Left renal cortex interstitium (tissue), 4 donors: Measurements from ENCODE around the gene NELFB. TPM values are rescaled to one million over a fixed set of nuclear protein-coding genes. Genes with fewer than 3 reads are reported as not detected.
"Not testable (repeated sequence)": the region's sequence is repeated elsewhere in the genome, so short reads cannot be mapped to it uniquely, and the experiment has no call there.

Experiments used
- DNase-seq, 4 donors: peaks; one replicate each; pipeline ENCODE4 v3.0.0-alpha.2; 2013; ENCODE audit warnings: low read depth in 4 of 4, low spot score in 2 of 4, missing footprints in 1 of 4
- polyA plus RNA-seq, 4 donors: library from polyadenylated mRNA; unstranded; fragments of 120-200 nt; gene quantifications; one replicate each; pipeline ENCODE4 v1.2.1, GENCODE V29; 2013; ENCODE audit not compliant: insufficient read length in 4 of 4

Gene NELFB
- polyA plus RNA-seq, 4 donors: 49.5 to 67.0 (median 56.4) TPM

DNA sequence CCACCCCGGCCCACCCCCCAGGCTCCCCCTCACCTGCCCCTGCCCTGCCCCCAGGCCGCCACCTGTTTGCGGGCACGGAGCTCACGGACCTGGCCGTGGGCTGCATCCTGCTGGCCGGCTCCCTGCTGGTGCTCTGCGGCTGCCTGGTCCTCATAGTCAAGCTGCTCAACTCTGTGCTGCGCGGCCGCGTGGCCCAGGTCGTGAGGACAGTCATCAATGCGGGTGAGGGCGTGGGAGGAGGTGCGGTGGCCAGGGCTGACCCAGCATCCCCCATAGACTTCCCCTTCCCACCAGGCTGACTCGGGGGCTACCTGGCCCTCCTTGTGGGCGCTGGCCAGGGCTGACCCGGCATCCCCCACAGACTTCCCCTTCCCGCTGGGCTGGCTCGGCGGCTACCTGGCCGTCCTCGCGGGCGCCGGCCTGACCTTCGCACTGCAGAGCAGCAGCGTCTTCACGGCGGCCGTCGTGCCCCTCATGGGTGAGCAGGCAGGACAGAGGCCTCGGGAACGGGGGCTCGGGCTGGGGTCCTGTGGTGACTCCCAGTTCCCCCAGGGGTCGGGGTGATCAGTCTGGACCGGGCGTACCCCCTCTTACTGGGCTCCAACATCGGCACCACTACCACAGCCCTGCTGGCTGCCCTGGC, 21.0 kb upstream of the NELFB start:
- no peak for DNase-seq

DNA sequence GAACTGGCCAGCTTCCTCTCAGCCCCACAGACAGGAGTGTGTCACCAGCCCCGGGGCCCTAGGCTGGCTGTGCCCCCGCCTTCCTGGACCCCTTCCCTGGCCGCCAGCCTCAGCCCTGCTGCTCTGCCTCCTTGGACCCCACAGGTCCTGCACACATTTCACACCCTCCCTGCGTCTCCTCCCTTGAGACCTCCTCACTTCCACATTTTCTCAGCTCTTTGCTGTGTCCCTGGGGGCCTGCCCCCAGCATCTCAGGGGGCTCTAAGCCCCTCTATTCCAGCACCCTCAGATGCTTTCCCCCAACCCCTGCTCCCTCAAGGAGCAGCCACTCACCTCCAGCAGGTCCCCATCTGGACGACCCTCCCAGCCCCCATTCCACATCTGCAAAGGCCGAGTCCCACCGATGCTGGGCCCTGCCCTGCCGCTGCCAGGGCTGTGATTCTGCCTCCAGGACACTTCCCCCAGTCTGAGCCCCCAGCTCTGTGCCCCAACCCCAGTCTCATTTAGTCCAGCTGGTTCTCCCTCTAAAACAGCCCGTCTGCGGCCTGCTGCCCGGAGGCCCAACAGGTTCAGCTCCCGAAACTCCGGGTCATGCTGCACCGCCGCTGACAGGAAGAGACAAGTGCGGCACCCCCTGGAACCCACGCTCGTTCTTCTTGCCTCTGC, 20.2 kb upstream of the NELFB start:
- DNase-seq: no peak

DNA sequence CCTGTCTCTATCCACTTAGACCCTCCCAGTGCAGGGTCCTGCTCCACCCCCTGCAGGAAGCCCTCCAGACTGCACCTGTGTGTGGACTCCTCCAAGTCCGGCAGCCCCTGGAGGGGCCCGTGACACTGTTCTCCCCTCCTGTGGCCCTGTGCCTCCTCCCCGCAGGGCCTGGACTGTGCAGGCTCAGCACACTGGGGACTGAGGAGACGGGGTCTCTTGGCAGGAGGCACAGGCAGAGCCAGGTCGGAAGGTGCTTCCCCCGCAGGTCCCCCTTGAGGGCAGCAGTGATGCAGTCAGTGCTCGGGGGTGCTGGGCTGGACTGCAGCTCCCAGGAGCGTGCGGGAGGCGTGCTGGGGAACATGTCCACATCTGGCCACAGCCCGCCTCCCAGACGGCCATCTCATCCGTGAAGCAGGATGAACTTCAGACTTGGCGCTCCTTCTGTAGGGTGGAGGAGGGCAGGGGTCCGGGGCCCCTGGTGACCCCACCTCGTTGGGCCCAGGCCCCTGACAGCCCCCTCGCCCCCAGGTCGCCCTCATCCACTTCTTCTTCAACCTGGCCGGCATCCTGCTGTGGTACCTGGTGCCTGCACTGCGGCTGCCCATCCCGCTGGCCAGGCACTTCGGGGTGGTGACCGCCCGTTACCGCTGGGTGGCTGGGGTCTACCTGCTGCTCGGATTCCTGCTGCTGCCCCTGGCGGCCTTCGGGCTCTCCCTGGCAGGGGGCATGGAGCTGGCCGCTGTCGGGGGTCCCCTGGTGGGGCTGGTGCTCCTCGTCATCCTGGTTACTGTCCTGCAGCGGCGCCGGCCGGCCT, 19.5 kb upstream of the NELFB start:
- no peak for DNase-seq

DNA sequence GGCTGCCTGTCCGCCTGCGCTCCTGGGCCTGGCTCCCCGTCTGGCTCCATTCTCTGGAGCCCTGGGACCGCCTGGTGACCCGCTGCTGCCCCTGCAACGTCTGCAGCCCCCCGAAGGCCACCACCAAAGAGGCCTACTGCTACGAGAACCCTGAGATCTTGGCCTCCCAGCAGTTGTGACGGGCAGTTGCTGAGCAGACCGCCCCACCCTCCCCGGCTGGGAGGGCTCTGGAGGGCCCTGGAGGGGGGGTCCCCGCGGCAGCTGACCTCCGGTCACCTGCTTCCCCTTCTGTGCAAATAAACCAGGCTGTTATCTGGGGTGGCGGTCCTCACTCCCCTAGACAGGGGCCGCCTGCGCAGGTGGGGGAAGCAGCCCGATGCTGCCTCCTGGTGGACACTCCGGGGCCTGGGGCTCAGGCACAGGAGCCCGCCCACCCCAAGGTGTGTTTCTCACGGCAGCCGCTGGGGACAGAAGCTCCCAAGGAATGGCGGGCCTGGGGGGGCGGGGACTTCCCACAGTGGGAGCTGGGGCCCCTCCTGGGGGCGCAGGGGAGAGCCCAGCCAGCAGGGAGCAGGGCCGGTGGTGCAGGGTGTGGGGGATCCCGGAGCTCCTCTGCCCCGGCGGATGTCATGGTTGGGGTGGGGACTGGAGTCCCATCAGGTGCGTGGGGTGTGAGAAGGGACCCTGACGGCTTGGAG, 18.7 kb upstream of the NELFB start:
- DNase-seq: peak in 1 of 4 donors; percentile 73

DNA sequence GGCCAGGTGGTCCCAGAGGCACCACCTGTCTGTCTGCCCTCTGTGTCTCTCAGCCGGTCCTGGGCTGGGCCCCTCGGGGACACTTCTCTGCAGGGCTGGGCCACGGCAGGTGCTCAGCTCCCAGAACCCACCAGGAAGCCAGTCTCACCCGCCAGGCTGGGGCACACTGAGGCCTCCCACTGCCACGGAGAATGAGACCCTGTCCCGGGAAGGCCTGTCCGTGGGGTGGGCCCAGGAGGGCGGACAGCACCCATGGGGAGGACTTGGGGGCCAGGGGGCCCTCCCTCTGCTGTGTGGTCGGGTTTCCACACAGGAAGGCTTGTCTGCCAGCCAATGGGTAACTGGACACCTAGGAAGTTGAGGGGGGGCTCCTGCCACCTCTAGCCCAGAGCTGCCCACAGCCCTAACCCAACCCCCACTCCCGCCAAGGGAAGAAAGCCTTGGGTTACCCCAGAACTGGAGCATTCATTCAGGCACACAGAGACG, 18.1 kb upstream of the NELFB start:
- no peak for DNase-seq

DNA sequence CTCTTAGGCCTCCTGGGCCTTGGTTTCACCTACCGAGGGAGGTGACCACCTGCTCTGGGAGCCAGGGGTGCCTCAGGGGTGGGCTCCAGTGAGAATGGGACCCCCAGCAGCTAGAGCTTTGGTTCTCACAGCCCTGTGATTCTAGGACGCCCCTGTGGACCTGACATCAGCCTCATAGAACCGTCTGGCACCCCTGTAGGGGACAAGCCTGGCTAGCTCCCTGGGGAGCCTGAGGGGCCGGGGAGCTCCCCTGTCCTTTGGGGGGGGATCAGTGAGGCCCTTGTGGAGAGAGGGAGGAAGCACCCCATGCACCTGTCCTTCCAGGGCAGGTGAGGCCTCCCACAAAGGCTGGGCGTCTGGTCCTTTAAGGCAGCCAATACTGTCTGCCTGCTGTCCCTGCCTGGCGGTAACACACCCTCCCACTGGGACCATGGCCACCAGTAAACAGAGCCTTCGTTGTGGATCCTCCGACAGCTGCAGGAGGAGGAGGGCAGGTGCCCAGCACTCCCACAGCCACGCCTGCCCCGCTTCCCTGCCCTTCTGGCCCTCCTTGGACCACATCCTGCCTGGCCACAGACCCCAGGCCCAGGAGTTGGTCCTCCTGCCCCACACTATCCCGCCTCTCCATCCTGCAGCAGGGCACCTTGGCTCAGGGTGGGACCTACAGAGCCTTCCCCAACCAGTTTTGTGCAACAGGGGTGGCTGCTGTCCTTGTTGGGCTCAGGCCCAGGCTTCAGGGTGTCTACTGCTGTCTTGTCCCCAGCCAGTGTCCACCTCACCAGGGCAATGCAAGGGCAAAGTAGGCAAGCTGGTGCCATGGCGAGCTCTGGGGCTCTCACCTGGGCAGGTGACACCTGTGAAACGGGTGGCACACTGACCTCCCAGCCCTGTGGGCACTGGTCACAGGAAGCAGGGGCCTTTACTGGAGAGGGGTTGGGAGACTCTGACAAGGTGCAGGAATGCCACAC, 17.1 kb upstream of the NELFB start:
- no peak for DNase-seq

DNA sequence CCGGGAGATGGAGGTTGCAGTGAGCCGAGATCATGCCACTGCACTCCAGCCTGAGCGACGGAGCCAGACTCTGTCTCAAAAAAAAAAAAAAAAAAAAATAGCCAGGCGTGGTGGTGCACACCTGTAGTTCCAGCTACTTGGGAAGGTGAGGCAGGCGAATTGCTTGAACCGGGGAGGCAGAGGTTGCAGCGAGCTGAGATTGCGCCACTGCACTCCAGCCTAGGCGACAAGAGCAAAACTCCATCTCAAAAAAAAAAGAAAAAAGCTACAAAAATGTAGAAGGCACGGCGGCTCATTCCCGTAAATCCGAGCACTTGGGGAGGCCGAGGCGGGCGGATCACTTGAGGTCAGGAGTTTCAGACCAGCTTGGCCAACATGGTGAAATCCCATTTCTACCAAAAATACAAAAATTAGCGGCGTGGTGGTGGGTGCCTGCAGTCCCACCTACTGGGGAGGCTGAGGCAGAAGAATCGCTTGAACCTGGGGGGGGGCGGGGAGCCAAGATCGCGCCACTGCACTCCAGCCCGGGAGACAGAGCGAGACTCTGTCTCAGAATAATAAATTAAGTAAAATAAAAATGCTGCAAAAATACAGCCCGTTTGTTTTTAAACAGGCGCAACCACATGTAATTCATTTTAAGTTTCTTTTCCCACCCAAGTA, 15.5 kb upstream of the NELFB start:
- not testable (repeated sequence) for DNase-seq

DNA sequence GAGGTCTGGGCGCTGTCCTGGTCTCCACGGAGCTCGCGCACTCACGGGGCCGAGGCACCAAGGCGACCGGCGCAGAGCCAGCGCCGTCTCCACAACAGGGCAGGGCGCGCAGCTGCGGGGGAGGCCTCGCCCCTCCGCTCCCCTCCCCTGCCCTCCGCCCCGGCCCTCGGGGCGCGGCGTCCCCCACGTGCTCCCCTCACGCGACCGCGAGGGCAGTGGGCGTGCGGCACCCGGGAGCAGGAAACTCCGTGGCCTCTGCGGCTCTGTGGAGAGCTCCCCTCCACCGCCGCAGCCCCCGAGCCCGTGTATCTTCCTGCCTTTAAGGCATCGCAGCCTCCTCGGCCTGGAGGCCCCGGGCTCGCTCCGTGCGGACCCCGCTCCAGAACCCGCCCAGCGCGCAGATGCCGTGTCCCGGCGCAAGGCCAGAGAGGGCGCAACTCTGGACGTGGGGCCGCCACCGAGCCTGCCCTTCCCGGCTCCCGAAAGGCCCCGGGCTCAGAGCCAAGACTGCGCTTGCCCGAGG, 14.7 kb upstream of the NELFB start:
- DNase-seq: no peak

DNA sequence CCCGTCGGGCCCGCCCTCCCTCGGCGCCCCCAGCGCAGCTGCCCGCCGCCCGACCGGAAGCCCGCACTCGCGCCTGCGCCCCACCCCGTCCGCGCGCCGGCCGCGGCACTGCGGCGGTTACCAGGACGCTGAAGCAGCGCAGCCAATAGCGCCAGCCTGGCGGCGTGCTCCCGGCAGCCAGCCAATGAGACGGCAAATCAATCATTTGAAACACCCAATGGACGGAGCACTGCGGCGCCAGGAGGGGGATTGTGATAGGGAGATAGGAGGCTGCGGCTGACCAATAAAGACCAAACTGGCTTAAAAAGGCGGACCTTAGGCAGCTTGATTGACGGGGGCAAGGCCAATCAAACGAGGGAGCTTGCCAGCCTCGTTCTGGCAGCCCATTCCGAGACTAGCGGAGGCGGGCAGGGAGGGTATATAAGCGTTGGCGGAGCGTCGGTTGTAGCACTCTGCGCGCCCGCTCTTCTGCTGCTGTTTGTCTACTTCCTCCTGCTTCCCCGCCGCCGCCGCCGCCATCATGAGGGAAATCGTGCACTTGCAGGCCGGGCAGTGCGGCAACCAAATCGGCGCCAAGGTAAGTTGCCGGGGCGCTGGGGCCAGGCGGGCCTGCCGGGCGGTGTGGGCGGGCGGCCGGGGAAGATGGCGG, 14.2 kb upstream of the NELFB start, which contains the start of gene TUBB4B:
TUBB4B (plus strand) TSS at position 447 of the 649 bp plus-strand sequence; CDS start at position 521, 74 bp downstream.
- peak; percentile 97 to 99 (median 98) for DNase-seq

DNA sequence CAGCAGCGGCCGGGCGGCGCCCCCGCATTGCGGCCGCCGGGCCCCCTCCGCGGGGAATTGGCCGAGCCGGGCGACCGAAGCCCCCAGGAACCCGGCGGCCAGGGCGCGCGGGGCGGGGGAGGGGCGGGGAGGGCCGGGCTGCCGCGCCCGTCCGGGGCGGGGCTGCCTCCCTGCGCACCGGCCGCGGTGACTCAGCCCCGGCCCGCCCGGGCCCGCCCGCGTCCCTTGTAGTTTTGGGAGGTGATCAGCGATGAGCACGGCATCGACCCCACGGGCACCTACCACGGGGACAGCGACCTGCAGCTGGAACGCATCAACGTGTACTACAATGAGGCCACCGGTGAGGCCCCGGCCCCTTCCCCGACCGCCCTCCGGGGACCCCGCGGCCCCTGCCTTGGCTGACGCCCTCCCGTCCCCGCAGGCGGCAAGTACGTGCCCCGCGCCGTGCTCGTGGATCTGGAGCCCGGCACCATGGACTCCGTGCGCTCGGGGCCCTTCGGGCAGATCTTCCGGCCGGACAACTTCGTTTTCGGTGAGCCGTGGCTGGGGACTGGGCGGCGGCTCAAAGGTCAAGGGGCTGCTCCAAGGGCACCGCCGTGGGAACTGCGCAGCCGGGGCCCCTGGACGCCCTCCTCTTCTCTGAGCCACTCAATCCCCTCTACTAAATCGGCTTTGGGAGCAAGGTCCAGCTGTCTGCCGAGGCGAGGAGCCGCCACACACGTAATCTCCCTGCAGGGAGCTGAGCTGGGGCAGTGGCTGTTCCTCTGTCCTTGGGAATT, 13.4 kb upstream of the NELFB start:
- DNase-seq: no peak

DNA sequence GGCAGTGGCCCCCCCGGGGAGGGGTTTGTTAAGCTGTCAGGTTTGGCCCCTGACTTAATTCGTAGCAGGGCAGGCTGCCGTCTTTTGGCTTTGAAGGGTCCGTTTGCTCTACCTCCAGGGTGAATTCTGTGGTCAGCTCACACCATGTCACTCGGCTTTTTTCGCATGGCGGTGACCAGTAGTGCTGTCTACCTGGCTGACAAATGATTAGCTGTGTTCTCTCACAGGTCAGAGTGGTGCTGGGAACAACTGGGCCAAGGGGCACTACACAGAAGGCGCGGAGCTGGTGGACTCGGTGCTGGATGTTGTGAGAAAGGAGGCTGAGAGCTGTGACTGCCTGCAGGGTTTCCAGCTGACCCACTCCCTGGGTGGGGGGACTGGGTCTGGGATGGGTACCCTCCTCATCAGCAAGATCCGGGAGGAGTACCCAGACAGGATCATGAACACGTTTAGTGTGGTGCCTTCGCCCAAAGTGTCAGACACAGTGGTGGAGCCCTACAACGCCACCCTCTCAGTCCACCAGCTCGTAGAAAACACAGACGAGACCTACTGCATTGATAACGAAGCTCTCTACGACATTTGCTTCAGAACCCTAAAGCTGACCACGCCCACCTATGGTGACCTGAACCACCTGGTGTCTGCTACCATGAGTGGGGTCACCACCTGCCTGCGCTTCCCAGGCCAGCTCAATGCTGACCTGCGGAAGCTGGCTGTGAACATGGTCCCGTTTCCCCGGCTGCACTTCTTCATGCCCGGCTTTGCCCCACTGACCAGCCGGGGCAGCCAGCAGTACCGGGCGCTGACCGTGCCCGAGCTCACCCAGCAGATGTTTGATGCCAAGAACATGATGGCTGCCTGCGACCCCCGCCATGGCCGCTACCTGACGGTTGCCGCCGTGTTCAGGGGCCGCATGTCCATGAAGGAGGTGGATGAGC, 12.6 kb upstream of the NELFB start:
- DNase-seq: no peak

DNA sequence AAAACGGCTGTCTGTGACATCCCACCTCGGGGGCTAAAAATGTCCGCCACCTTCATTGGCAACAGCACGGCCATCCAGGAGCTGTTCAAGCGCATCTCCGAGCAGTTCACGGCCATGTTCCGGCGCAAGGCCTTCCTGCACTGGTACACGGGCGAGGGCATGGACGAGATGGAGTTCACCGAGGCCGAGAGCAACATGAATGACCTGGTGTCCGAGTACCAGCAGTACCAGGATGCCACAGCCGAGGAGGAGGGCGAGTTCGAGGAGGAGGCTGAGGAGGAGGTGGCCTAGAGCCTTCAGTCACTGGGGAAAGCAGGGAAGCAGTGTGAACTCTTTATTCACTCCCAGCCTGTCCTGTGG, 11.9 kb upstream of the NELFB start:
- not testable (repeated sequence) for DNase-seq

DNA sequence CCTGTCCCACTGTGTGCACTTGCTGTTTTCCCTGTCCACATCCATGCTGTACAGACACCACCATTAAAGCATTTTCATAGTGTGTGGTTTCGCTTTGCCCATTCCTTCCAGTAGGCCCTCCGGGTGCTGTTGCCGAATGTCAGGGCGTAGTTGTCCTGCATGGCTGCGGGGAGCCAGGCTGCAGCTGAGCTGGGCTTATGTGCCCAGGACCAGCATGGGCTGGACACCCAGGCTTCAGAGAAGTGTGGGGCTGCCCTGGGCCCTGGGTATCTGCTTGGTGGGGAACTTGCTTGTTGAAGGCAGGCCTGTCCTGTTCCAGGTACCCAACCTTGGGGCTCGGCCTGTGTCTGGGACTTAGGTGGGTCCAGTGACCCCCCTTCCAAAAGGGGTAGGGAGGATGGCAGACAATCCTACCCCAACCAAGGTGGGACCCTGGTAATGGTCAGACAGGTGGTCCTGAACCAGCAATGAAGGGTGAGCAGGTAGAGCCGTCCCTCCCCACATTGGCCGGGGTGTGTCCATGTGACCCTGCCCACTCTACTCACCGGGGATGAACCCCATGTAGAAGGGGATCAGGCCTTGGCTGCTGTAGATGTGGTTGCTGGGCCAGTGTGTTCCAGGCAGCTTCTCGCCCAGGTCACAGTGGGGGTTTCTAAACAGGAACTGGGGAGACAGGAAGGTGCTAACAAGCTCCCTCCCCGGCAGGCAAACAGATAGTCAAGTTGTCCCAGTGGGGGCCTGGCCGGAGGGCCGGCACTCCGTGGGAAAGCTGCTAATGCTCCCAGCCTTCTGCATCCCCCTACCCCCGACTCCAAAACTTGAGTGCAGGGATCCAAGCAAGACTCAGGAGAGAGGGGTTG, 11.3 kb upstream of the NELFB start:
- no peak for DNase-seq

DNA sequence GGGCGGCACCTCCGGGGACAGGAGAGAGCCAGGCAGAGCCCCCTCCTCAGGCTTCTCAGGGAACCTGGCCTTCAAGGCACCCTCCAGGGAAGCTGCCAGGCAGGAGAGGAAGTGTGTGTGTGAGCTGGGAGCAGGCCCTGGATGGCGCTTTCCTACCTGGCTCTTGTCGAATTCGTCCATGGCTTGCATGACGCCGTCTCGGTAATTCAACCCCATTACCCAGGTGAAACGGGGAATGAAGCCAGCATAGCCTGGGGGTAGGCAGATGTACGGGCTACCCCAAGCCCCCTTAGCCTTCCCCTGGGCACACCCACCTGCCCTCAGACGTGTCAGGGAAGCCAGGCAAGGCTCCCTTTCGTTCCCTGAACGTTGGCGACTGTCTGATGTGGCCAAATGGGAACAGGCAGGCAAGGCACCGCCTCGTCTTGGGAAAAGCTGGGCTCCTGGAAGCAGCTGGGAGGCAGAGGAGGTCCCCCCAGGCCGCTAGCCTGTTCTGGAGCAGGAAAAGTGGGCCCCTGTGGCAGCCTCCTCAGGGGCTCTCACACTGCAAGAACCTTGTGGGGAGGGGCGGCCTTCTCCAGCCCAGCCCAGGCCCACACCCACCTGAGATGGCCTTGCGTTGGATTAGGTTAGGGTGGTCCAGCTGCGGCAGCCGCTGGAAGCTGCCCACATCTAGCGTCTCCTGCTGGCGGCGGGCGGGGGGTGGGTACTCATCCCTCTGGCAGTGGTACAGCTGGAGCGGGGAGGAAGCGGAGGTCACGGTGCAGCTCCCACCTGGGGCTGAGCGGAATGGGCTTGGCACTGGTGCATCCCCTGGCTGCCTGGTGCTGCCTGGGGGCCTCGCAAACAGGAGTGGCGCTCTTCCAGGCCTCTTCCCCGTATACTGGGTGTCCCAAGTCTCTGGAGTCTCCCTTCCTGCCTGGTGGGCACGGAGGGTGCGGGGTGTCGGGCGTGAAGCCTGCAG, 10.4 kb upstream of the NELFB start:
- no peak for DNase-seq
